ENCODE results near the gene SRBD1. TPM values are rescaled to one million over a fixed set of nuclear protein-coding genes. Genes with fewer than 3 reads are reported as not detected.
A peak's percentile ranks its signal among the peaks of the same experiment; 100 is the strongest.

The SRBD1 gene
- total RNA-seq, 1 donor from 2014 or later: 16.6 TPM

DNA sequence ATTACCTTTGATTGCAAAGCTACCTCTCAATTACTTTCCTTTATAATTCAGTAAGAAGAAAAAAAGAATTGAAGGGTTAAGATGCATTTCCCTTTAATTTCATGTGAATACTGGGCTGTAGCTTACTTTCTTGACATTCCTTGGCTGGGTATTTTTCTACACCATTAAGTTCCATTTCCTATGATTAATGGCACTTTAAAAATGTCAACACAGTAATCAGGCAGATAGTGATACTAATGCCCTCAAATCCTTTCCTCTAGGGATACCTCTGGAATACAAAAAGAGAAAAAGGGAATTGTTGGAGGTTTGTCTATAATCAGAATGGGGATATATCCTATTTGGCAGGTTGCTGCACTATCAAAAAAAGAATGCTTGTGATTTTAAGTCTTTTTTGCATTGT is 216.9 kb downstream of the SRBD1 start:
- DNase-seq (ENCODE audit: extremely low read depth, low read depth, low spot score): no peak

DNA sequence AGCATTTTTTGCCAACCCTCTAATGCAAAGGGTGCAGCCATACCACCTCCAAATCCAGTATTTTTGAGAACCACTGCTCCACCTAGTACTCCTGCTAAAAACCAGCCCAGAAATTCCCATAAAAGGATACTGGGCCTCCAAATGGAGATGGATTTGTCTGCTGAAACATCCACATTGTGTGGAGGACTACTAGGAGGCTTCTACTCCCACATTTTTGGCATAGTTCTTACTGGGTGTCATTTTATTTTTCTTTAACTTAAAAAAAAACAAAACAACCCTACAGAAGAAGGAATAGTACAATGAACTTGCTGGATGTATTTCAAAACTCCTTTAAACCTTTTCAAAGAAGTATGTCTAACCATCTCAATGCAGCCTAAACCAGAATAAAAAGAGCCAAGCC is 219.2 kb downstream of the SRBD1 start:
- DNase-seq (ENCODE audit: extremely low read depth, low read depth, low spot score): no peak

DNA sequence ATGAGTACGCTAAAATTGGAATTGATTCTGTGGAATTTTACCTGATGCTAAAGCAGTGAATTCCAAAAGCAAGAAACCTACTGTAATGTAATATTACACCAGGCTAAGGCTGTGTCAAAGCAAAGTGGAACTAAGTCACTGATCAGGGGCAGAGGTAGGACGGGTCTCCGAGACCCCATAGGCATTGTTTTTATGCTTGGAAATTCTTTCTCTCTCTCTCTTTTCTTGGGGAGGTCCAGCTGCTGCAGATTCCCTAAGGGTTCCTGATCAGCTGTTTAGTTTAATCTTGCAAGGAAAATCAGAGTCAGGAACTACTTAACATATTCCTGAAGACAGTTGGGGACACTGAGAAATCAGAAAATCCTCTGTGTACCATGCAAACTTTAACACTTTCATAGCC is 220.2 kb downstream of the SRBD1 start:
- DNase-seq (ENCODE audit: extremely low read depth, low read depth, low spot score): no peak

- DNase-seq (ENCODE audit: extremely low read depth, low read depth, low spot score): no peak
Observed at GRCh38 chr2:45390441-45390840, 220.6 kb downstream of the SRBD1 start.

DNA sequence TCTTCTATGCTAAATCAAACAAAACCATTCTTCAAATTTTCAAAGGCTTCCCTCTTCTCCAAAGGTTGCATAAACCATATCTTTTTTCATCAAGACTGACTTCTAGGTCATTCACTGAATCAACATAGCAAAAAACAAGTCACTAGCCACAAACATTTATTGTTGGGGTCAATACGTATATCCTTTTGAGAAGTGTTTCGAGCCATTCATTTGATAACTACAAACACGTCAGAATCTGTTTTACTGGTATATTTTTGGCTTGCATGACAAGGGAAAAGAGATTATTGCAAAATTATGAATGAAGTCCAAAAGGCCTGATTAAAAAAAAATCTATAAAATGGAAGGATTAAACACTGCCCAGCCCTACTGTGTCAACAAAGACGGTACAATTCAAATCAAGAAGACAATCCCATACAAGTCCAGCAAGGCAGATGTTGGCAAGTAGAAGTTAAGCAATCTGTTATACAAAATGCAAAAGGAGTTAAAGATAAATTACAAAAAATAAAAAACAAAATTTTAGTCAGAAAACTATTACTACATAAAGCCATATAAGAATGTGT is 222.4 kb downstream of the SRBD1 start:
- no peak for DNase-seq (ENCODE audit: extremely low read depth, low read depth, low spot score)

GRCh38 chr2:45382744-45383143 is 228.3 kb downstream of the SRBD1 start:
- DNase-seq (ENCODE audit: extremely low read depth, low read depth, low spot score): peak; percentile 41

DNA sequence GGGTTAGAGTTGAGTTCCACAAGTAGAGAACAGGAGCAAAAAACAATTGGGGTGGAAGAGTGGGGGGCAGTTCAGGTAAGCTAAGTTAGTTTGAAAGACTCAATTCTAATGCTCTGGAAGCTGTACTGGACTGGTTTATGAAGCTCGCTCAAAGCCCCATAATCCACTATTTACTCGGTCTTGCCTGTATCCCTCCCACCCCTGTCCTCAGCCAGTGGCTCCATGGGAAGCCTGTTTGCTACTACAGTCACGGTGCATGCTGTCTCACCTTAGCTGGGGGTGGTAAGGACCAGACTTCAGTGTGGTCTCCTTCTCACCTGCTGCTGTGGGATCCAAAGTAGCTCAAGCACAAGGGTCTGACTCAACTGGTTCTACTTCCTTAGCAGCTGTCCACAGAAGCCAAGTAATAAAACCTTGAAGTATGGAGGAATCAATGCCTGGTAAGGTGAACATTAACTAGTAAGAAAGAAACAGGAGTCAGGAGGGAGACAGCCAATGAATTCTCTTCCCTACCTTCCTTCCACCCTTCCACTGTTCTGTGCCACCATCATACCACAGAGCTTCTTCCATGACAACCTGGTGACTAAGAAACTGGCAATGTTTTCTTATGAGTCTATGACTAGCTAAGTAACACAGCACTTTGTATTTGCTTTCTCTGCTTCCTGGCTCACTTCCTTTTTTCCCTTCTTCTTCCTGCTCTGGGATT is 230.8 kb downstream of the SRBD1 start:
- peak; percentile 18 for DNase-seq (ENCODE audit: extremely low read depth, low read depth, low spot score)

DNA sequence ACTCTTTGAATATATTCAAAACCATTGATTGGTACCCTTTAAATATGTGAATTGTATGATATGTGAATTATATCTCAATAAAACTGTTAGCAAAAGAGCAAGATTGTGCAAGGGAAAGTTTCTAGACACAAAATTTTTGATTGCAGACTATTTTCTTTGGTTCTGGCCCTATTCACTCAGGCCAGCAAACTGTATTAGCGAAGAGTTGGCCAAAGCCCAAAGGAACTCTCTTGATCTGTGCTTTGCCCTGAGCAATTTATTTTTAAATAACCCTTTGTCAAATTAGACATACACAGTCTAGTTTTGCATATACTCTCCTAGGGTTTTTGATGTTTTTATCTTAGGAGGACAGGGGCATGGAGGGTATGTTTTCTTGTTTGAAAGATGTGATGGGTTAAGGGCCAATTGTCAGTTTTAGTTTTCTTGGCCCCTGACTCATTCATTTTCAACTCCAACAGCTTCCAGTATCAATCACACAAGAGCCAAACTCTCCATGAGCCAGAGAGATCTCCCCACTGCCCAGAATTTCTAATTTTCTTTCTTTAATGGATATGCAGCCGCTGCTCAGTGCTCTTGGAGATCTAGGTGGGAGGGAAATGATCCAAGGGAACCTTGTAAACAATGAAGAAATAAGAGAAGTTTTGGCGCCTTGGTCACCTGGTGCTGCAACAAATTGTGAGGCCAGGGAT is 231.5 kb downstream of the SRBD1 start:
- no peak for DNase-seq (ENCODE audit: extremely low read depth, low read depth, low spot score)

- no peak for DNase-seq (ENCODE audit: extremely low read depth, low read depth, low spot score)
Observed at GRCh38 chr2:45373534-45373933, 237.5 kb downstream of the SRBD1 start.

DNA sequence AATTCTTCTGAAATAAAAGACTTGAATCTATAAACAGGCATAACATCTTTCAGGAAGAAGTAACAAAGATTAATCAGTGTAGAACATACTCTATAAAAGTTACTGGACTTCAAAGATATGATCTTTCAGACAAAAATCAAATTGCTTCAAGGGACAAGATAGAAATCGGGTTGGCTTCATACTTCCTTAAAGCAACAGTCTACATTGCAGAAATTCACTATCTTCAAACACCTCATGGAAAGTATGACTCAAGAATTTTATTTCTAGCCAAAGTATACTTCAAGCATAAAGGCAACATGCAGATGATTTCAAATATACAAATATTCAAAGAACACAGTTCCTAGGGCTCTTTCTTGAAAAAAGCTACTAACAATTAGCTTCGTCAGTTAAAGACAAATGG is 240.7 kb downstream of the SRBD1 start:
- no peak for DNase-seq (ENCODE audit: extremely low read depth, low read depth, low spot score)

DNA sequence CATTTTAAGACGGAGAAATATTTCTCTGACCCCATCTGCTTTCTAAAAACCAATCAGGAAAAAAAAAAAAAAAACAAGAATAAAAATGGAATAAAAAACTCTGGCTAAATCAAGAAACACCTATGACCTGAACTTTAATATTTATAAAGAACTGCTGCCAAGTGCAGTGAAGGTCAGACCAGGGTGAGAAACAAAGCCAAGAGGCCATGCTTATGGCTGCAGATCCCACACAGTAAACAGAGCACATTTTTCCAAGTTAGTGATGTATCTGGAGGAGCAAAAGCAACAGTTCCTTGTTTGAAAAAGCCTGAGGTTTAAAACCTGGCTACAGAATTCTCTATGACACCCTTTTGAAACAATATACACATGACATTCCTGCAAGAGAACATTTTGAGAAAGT is 242.3 kb downstream of the SRBD1 start:
- no peak for DNase-seq (ENCODE audit: extremely low read depth, low read depth, low spot score)

GRCh38 chr2:45361666-45362065 is 249.4 kb downstream of the SRBD1 start:
- DNase-seq (ENCODE audit: extremely low read depth, low read depth, low spot score): no peak

- DNase-seq (ENCODE audit: extremely low read depth, low read depth, low spot score): no peak
Observed at GRCh38 chr2:45354776-45355175, 256.3 kb downstream of the SRBD1 start.

GRCh38 chr2:45353879-45354278 is 257.2 kb downstream of the SRBD1 start:
- peak; percentile 89 for DNase-seq (ENCODE audit: extremely low read depth, low read depth, low spot score)

- DNase-seq (ENCODE audit: extremely low read depth, low read depth, low spot score): no peak
Observed at GRCh38 chr2:45352506-45352905, 258.6 kb downstream of the SRBD1 start.

DNA sequence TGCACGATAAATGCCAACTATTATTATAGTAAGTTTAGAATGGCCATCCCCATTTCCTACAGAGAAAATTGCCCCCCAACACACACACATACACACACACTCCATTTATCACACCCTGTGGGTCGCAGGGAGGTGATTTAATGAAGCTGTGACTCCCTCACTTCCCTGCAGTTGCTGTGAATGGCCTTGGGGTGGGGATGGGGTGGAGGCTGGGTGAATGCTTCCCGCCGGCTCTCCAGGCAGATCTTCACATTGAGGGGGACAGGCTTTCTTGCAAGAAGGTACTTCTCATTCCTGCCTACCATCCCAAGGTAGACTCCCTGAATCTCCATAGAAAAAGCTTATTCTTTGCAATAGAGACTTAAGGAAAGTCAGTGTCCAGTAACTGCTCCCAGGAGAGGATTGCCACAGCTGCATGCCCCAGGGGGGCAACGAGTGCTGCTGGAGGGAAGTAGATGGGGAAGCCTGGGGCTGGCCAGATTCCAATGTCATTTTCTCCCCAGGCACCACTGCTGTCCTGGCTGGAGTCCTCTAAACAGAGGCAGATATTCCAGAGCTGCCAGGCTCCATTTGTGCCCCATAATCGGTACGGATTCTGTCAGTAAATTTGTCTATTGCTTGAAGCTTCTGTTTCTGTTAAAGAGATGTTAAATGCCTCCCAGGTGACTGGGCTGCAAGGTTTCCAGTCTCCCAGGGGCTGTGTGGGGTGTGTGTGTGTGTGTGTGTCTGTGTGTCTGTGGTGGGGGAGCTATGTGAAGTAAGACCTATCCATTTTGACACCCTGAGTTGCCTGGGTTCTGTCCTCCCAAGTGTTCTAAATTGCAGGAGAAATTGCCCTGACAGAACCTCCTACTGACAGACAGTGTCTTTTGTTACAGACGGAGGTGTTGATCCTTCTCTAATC is 265.5 kb downstream of the SRBD1 start:
- DNase-seq (ENCODE audit: extremely low read depth, low read depth, low spot score): no peak

DNA sequence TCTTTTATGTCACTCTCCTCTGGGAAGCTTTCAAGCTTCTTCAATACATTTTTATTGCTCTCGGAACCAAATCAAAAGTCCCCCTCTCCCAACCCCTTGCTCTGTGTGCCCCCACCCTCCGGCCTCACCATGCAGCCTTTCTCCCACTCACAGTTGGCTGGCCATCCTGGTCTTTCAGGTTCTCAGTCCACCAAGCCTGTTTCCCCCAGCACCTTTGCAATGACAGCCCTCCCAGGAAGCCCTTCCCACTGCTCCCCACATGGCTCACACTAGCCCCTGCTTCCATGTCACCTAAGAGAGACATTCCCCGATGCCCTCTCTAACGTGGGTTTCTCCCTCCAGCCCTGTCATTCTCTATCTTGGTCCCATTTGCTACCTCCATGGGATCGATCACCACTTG is 266.6 kb downstream of the SRBD1 start:
- DNase-seq (ENCODE audit: extremely low read depth, low read depth, low spot score): no peak

DNA sequence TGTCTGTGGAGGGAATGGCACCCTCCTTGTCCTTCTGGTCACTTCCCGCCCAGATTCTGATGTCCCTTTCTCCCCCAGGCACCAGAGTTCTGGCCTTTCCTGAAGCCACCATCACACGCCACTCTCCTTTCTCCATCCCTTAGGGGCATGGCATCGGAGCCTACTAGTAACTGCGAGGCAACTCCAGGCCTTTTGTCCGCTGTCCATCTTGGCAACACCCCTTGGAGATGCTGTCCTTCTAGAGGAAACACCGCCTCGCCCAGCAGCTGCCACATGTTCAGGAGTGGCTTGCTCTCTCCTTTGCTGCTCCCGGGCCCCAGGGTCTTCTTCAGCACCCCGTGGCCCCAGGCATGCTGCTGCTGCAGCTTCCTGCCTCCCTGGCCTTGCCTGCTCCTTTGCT is 267.0 kb downstream of the SRBD1 start:
- DNase-seq (ENCODE audit: extremely low read depth, low read depth, low spot score): no peak

DNA sequence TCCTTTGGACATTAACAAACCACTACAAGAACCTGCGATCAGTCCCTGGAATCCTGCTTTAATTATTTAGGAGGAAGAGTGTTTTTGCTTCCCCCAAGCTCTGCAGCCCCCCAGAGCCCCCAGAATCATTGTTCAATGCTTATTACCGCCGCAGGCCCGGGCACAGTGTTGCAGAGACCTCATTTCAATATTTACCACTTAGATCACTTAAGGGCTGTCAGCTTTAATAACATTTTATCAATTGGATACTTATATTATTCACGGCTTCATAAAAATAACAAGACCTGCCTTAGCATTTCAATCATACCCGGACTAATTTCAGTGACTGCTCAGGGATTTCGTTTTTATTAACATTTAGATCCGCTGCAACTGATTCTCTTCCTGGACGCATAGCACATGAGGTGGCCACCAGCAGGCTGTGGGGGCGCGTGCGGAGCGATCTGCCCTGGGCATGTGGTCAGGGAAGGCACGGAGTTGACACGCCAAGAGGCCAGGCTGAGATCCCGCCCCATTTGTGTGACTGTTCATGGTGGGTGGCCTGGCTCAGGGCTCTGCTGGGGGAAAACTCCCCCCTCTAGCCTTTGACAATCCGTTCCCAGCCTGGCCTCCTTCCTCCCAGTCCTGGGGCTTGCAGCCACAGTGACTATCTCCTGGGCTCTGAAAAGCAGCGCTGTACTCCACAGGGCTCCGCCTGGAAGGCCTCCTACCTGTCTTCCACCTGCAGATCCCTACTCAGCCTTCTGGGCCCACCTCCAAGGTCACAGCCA is 267.6 kb downstream of the SRBD1 start:
- DNase-seq (ENCODE audit: extremely low read depth, low read depth, low spot score): no peak

GRCh38 chr2:45340318-45340717 is 270.7 kb downstream of the SRBD1 start:
- DNase-seq (ENCODE audit: extremely low read depth, low read depth, low spot score): no peak

Measured in glomerular endothelial cell (primary cell).